T-helper 1 cell treated with Interleukin-12 subunit alpha and Interleukin-12 subunit beta and Interleukin-4 antibody, amounts not matched to agents 30 μg/mL and 1 μg/mL, for 36 hours (primary cell): Measurements from ENCODE around the gene C6orf52.
"Not testable (repeated sequence)": the region's sequence is repeated elsewhere in the genome, so short reads cannot be mapped to it uniquely, and the experiment has no call there.

Source experiments
- H3K27ac Mint-ChIP-seq: one replicate; pipeline ENCODE4 v1.8.0; 2021; ENCODE audit warnings: mild to moderate bottlenecking, mixed read lengths
- H3K27me3 Mint-ChIP-seq: one replicate; pipeline ENCODE4 v1.8.0; 2021; ENCODE audit warnings: low read depth, mixed read lengths
- H3K36me3 Mint-ChIP-seq: one replicate; pipeline ENCODE4 v1.8.0; 2021; ENCODE audit warnings: low read depth, mixed read lengths
- H3K4me1 Mint-ChIP-seq: one replicate; pipeline ENCODE4 v1.8.0; 2021; ENCODE audit warnings: low read depth, mixed read lengths
- H3K4me3 Mint-ChIP-seq: one replicate; pipeline ENCODE4 v1.8.0; 2021; ENCODE audit warnings: mild to moderate bottlenecking, moderate library complexity, mixed read lengths
- H3K9me3 Mint-ChIP-seq: one replicate; pipeline ENCODE4 v1.8.0; 2021; ENCODE audit warnings: mixed read lengths

The C6orf52 gene

DNA sequence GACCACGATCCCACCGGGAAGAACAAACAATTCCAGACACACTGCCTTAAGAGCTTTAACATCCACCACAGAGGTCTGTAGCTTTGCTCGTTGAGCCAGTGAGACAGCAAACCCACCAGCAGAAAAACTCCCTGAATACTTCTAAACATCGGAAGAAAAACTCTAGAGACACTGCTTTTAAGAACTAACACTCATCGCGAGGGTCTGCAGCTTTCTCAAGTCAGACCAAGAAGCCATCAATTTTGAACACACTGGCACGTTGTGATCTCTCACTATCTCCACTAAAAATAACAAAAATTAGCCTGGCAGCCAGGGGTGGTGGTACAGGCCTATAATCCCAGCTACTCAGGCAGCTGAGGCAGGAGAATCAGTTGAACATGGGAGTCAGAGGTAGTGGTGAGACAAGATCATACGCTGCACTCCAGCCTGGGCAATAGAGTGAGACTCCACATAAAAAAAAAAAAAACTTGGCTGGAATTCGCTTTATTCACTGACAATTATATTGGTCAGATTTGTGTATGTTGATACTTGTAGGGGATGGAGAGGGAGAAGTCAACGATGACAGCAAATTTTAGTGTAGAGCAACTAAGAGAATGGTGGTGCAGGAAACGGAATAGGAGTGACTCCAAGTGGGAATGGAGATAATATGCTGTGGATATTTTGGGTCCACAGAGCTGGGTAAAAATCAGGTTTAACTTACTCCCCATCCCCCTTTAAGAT is 27.6 kb upstream of the C6orf52 start:
- H3K36me3 Mint-ChIP-seq: peaks cover 15% of the 10 kb centered on the region
- peaks cover 49% of the 10 kb centered on the region for H3K4me1 Mint-ChIP-seq
- peak overlapping the region; percentile 95 for H3K27ac Mint-ChIP-seq
- peak overlapping the region; percentile 95 for H3K4me3 Mint-ChIP-seq
- H3K9me3 Mint-ChIP-seq: peaks cover 14% of the 10 kb centered on the region
- H3K27me3 Mint-ChIP-seq: no peaks in the 10 kb centered on the region

DNA sequence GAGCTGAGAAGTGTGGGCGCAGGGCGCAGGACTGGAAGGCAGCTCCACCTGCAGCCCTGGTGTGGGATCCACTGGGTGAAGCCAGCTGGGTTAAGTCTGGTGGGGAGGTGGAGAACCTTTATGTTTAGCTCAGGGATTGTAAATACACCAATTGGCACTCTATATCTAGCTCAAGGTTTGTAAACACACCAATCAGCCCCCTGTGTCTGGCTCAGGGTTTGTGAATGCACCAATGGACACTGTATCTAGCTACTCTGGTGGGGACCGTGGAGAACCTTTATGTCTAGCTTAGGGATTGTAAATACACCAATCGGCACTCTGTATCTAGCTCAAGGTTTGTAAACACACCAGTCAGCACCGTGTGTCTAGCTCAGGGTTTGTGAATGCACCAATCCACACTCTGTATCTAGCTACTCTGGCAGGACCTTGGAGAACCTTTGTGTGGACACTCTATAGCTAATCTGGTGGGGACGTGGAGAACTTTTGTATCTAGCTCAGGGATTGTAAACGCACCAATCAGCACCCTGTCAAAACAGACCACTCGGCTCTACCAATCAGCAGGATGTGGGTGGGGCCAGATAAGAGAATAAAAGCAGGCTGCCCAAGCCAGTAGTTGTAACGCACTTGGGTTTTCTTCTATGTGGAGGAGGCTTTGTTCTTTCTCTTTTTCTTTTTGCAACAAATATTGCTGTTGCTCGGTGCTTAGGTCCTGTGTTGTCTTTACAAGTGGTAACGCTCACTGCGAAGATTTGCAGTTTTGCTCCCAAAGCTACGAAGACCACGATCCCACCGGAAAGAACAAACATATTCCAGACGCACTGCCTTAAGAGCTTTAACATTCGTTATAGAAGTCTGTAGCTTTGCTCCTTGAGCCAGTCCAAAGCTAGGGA is 26.8 kb upstream of the C6orf52 start:
- Mint-ChIP-seq H3K27ac (peak overlapping the region; percentile 95), H3K4me3 (peak overlapping the region; percentile 95), H3K9me3 (peaks cover 14% of the 10 kb centered on the region), H3K4me1 (peaks cover 49% of the 10 kb centered on the region), H3K36me3 (peaks cover 15% of the 10 kb centered on the region)
- H3K27me3 Mint-ChIP-seq: not testable (repeated sequence)

GRCh38 chr6:10720265-10720959 is 26.0 kb upstream of the C6orf52 start:
- no peaks in the 10 kb centered on the region for H3K27me3 Mint-ChIP-seq
- H3K36me3 Mint-ChIP-seq: peaks cover 12% of the 10 kb centered on the region
- H3K27ac Mint-ChIP-seq: peak overlapping the region; percentile 95
- peaks cover 14% of the 10 kb centered on the region for H3K9me3 Mint-ChIP-seq
- H3K4me3 Mint-ChIP-seq: peak overlapping the region; percentile 95
- H3K4me1 Mint-ChIP-seq: peaks cover 45% of the 10 kb centered on the region

- H3K4me1 Mint-ChIP-seq: peaks cover 43% of the 10 kb centered on the region
- peaks cover 11% of the 10 kb centered on the region for H3K36me3 Mint-ChIP-seq
- no peaks in the 10 kb centered on the region for H3K27me3 Mint-ChIP-seq
- peak overlapping the region; percentile 80 for H3K4me3 Mint-ChIP-seq
- peaks cover 14% of the 10 kb centered on the region for H3K9me3 Mint-ChIP-seq
- H3K27ac Mint-ChIP-seq: peak overlapping the region; percentile 89
Measured at GRCh38 chr6:10719964-10720264, 25.5 kb upstream of the C6orf52 start.

DNA sequence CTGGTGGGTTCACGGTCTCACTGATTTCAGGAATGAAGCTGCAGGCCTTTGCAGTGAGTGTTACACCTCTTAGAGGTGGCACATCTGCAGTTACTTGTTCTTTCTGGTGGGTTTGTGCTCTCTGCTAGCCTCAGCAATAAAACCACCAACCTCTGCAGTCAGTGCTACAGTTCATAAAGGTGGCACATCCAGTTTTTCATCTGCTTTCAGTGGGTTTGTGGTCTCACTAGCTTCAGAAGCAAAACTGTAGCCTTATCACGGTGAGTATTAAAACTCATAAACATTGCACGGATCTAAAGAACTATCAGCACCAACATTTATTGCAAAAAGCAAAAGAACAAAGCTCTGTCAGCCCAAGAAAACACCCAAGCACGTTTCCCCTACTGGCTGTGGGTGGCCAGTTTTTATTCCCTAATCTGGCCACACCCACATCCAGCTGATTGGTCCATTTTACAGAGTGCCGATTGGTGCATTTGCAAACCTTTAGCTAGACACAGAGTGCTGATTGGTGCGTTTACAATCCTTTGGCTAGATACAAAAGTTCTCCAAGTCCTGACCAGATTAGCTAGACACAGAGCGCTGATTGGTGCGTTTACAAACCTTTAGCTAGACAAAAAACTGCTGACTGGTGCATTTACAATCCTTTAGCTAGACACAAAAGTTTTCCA is 25.0 kb upstream of the C6orf52 start:
- H3K27me3 Mint-ChIP-seq: no peaks in the 10 kb centered on the region

GRCh38 chr6:10713962-10714361 is 19.5 kb upstream of the C6orf52 start:
- H3K27me3 Mint-ChIP-seq: no peaks in the 10 kb centered on the region
- H3K9me3 Mint-ChIP-seq: peaks cover 7% of the 10 kb centered on the region
- H3K4me3 Mint-ChIP-seq: no peak overlapping the region
- peaks cover 7% of the 10 kb centered on the region for H3K4me1 Mint-ChIP-seq
- H3K36me3 Mint-ChIP-seq: peaks cover 17% of the 10 kb centered on the region
- peak overlapping the region; percentile 73 for H3K27ac Mint-ChIP-seq

More for the DNA sequence above, 25.0 kb upstream of the C6orf52 start:
- Mint-ChIP-seq H3K27ac (peak overlapping the region; percentile 89), H3K9me3 (peaks cover 14% of the 10 kb centered on the region), H3K4me1 (peaks cover 40% of the 10 kb centered on the region), H3K36me3 (peaks cover 11% of the 10 kb centered on the region), H3K4me3 (peak overlapping the region; percentile 80)

- H3K9me3 Mint-ChIP-seq: no peaks in the 10 kb centered on the region
- H3K27me3 Mint-ChIP-seq: no peaks in the 10 kb centered on the region
- H3K4me3 Mint-ChIP-seq: peak overlapping the region; percentile 15
- peaks cover 30% of the 10 kb centered on the region for H3K36me3 Mint-ChIP-seq
- peaks cover 28% of the 10 kb centered on the region for H3K4me1 Mint-ChIP-seq
- no peak overlapping the region for H3K27ac Mint-ChIP-seq
Measured at GRCh38 chr6:10696655-10697054, 2.2 kb upstream of the C6orf52 start.

- peaks cover 18% of the 10 kb centered on the region for H3K36me3 Mint-ChIP-seq
- H3K27ac Mint-ChIP-seq: peak overlapping the region; percentile 99
- H3K27me3 Mint-ChIP-seq: no peaks in the 10 kb centered on the region
- peak overlapping the region; percentile 94 for H3K4me3 Mint-ChIP-seq
- no peaks in the 10 kb centered on the region for H3K9me3 Mint-ChIP-seq
- H3K4me1 Mint-ChIP-seq: peaks cover 27% of the 10 kb centered on the region
Measured at GRCh38 chr6:10695086-10695657, 756 bp upstream of the C6orf52 start.

GRCh38 chr6:10692965-10693538 is 1.4 kb downstream of the C6orf52 start:
- Mint-ChIP-seq H3K4me1 (peaks cover 27% of the 10 kb centered on the region), H3K36me3 (peaks cover 8% of the 10 kb centered on the region), H3K4me3 (peak overlapping the region; percentile 94), H3K27me3 (no peaks in the 10 kb centered on the region), H3K27ac (peak overlapping the region; percentile 99), H3K9me3 (no peaks in the 10 kb centered on the region)

- no peak overlapping the region for H3K27ac Mint-ChIP-seq
- H3K4me1 Mint-ChIP-seq: peaks cover 15% of the 10 kb centered on the region
- peak overlapping the region; percentile 14 for H3K4me3 Mint-ChIP-seq
- H3K9me3 Mint-ChIP-seq: no peaks in the 10 kb centered on the region
- peaks cover 5% of the 10 kb centered on the region for H3K27me3 Mint-ChIP-seq
- peaks cover 6% of the 10 kb centered on the region for H3K36me3 Mint-ChIP-seq
Measured at GRCh38 chr6:10690651-10691445, 3.6 kb downstream of the C6orf52 start.

DNA sequence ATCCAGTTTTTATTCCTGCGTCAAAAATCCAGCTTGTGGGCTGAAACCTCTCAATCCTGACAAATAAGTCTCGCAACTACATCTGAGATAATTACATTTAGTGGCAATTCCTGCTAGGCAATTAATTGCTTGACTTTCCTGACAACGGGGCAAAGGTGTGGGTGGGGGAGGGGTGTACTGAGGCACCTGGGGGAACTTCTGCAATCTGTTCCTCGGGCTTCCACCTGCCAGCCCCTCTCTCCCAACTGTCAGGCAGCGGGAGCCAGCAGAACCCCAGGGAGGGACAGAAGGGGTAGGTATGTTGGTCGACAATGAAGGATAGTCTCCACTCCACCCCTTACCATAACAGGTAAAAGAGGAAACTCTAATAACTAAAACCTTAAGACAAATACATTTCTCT is 6.8 kb downstream of the C6orf52 start:
- H3K4me1 Mint-ChIP-seq: peaks cover 29% of the 10 kb centered on the region
- H3K4me3 Mint-ChIP-seq: no peak overlapping the region
- peaks cover 5% of the 10 kb centered on the region for H3K27me3 Mint-ChIP-seq
- H3K27ac Mint-ChIP-seq: no peak overlapping the region
- H3K36me3 Mint-ChIP-seq: no peaks in the 10 kb centered on the region
- no peaks in the 10 kb centered on the region for H3K9me3 Mint-ChIP-seq

GRCh38 chr6:10686901-10687300 is 7.5 kb downstream of the C6orf52 start:
- H3K4me1 Mint-ChIP-seq: peaks cover 33% of the 10 kb centered on the region
- peaks cover 5% of the 10 kb centered on the region for H3K27me3 Mint-ChIP-seq
- no peak overlapping the region for H3K27ac Mint-ChIP-seq
- no peaks in the 10 kb centered on the region for H3K9me3 Mint-ChIP-seq
- H3K36me3 Mint-ChIP-seq: no peaks in the 10 kb centered on the region
- H3K4me3 Mint-ChIP-seq: no peak overlapping the region
